ENCODE data around the gene SMIM44. TPM values are rescaled to one million over a fixed set of nuclear protein-coding genes. Genes with fewer than 3 reads are reported as not detected.

SMIM44 gene
- total and polyA plus RNA-seq, 7 experiments from 2014 or later, result not detected

DNA sequence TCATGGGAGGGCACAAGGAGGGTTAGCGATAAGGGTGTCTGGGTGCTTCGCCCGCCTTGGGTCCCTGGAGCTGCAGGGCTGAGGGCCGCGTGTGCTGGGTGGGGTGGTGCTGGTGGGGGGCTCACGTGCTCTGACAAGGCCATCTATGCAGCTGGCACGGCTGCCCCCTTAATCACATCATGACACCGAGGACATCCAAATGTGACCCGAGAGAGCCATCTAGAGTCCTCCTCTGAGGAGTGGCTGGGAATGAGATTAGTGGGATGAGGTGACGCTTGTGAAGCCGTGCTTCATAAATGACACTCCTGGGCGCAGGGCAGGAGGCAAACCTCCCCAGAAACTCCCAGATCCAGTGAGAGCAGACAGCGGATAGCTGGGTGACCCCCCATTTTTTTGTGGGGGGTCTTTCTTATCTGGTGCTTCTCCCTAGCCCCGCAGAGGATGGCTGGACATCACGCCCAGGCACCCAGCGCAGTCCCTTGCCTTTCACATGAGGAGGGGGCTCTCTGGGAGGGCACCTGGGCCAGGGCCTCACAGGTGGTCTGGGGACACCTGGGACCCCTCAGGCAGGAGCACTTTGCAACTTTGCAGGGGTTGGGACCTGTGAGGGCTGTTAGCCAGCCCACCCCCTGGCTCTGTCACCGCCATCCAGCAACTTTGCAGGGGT lies 29.5 kb upstream of the SMIM44 start:
- peaks cover 0 to 9% (median 4%) of the 10 kb centered on the region in 5 donors for H3K36me3 Mint-ChIP-seq
- CTCF ChIA-PET, result no interaction called here
- Histone ChIP-seq H3K9me3 (ENCODE audit: control insufficient read depth in 2 of 3, low read length in 3 of 3) (no peaks in the 10 kb centered on the region), H3K27ac (ENCODE audit: low read depth, low read length) (no peak overlapping the region), H3K36me3 (ENCODE audit: control insufficient read depth in 2 of 3, insufficient read depth in 3 of 3, low read length in 3 of 3) (peaks cover 0 to 33% (median 0%) of the 10 kb centered on the region in 3 experiments), H3K4me1 (ENCODE audit: control insufficient read depth in 2 of 2, insufficient read depth in 2 of 2, low read length in 2 of 2) (peaks cover 9 to 12% of the 10 kb centered on the region in 2 donors), H3K4me3 (ENCODE audit: low read length) (no peak overlapping the region), H3K27me3 (ENCODE audit: control insufficient read depth in 2 of 2, insufficient read depth in 2 of 2, low read length in 2 of 2) (no peaks in the 10 kb centered on the region)
- DNase-seq (no peak), ATAC-seq (no peak)
- POLR2A ChIA-PET, result no interaction called here
- intact Hi-C loops (cut with micrococcal nuclease), result no loop called here
- no peaks in the 10 kb centered on the region for H3K9me3 Mint-ChIP-seq
- no peak overlapping the region for H3K27ac Mint-ChIP-seq
- H3K27me3 Mint-ChIP-seq, result no peaks in the 10 kb centered on the region
- H3K4me3 Mint-ChIP-seq, result no peak overlapping the region
- H3K4me1 Mint-ChIP-seq, result peaks cover 28 to 83% (median 54%) of the 10 kb centered on the region in 7 donors

- POLR2A ChIA-PET, result no interaction called here
- H3K27me3 Mint-ChIP-seq, result no peaks in the 10 kb centered on the region
- H3K4me1 ChIP-seq (ENCODE audit: control insufficient read depth in 2 of 2, insufficient read depth in 2 of 2, low read length in 2 of 2), result peaks cover 14 to 18% of the 10 kb centered on the region in 2 donors
- peak overlapping the region in 3 of 10 donors; percentile 2 to 61 (median 25) for H3K4me3 Mint-ChIP-seq
- intact Hi-C loops (cut with micrococcal nuclease), result no loop called here
- H3K27me3 ChIP-seq (ENCODE audit: control insufficient read depth in 2 of 2, insufficient read depth in 2 of 2, low read length in 2 of 2), result no peaks in the 10 kb centered on the region
- DNase-seq (no peak), ATAC-seq (no peak)
- peak overlapping the region in 1 of 9 donors; percentile 25 for H3K27ac Mint-ChIP-seq
- H3K27ac ChIP-seq (ENCODE audit: low read depth, low read length), result no peak overlapping the region
- H3K9me3 ChIP-seq (ENCODE audit: control insufficient read depth in 2 of 3, low read length in 3 of 3), result no peaks in the 10 kb centered on the region
- CTCF ChIA-PET, result no interaction called here
- H3K4me3 ChIP-seq (ENCODE audit: low read length), result no peak overlapping the region
- H3K4me1 Mint-ChIP-seq, result peaks cover 33 to 87% (median 59%) of the 10 kb centered on the region in 7 donors
- no peaks in the 10 kb centered on the region for H3K9me3 Mint-ChIP-seq
- H3K36me3 Mint-ChIP-seq, result peaks cover 0 to 14% (median 4%) of the 10 kb centered on the region in 5 donors
- H3K36me3 ChIP-seq (ENCODE audit: control insufficient read depth in 2 of 3, insufficient read depth in 3 of 3, low read length in 3 of 3), result peaks cover 0 to 35% (median 0%) of the 10 kb centered on the region in 3 experiments
Observed at GRCh38 chr19:3511506-3512251, 28.4 kb upstream of the SMIM44 start.

GRCh38 chr19:3510727-3511126 lies 27.5 kb upstream of the SMIM44 start:
- peaks cover 0 to 3% (median 0%) of the 10 kb centered on the region in 5 donors for H3K27me3 Mint-ChIP-seq
- H3K36me3 Mint-ChIP-seq, result peaks cover 0 to 14% (median 4%) of the 10 kb centered on the region in 5 donors
- H3K36me3 ChIP-seq (ENCODE audit: control insufficient read depth in 2 of 3, insufficient read depth in 3 of 3, low read length in 3 of 3), result peaks cover 0 to 39% (median 0%) of the 10 kb centered on the region in 3 experiments
- no peaks in the 10 kb centered on the region for H3K9me3 ChIP-seq (ENCODE audit: control insufficient read depth in 2 of 3, low read length in 3 of 3)
- POLR2A ChIA-PET, result no interaction called here
- no peak overlapping the region for H3K4me3 Mint-ChIP-seq
- CTCF ChIA-PET, result no interaction called here
- ATAC-seq (no peak), DNase-seq (no peak)
- intact Hi-C loops (cut with micrococcal nuclease), result no loop called here
- no peak overlapping the region for H3K4me3 ChIP-seq (ENCODE audit: low read length)
- H3K27ac Mint-ChIP-seq, result no peak overlapping the region
- peaks cover 31 to 80% (median 57%) of the 10 kb centered on the region in 7 donors for H3K4me1 Mint-ChIP-seq
- no peak overlapping the region for H3K27ac ChIP-seq (ENCODE audit: low read depth, low read length)
- no peaks in the 10 kb centered on the region for H3K9me3 Mint-ChIP-seq
- H3K4me1 ChIP-seq (ENCODE audit: control insufficient read depth in 2 of 2, insufficient read depth in 2 of 2, low read length in 2 of 2), result peaks cover 7 to 9% of the 10 kb centered on the region in 2 donors
- H3K27me3 ChIP-seq (ENCODE audit: control insufficient read depth in 2 of 2, insufficient read depth in 2 of 2, low read length in 2 of 2), result no peaks in the 10 kb centered on the region

GRCh38 chr19:3509566-3509989 lies 26.3 kb upstream of the SMIM44 start:
- Histone ChIP-seq H3K9me3 (ENCODE audit: control insufficient read depth in 2 of 3, low read length in 3 of 3) (no peaks in the 10 kb centered on the region), H3K27me3 (ENCODE audit: control insufficient read depth in 2 of 2, insufficient read depth in 2 of 2, low read length in 2 of 2) (no peaks in the 10 kb centered on the region), H3K4me1 (ENCODE audit: control insufficient read depth in 2 of 2, insufficient read depth in 2 of 2, low read length in 2 of 2) (peaks cover 11 to 18% of the 10 kb centered on the region in 2 donors), H3K36me3 (ENCODE audit: control insufficient read depth in 2 of 3, insufficient read depth in 3 of 3, low read length in 3 of 3) (peaks cover 0 to 39% (median 0%) of the 10 kb centered on the region in 3 experiments), H3K27ac (ENCODE audit: low read depth, low read length) (no peak overlapping the region), H3K4me3 (ENCODE audit: low read length) (no peak overlapping the region)
- H3K4me1 Mint-ChIP-seq, result peaks cover 32 to 81% (median 51%) of the 10 kb centered on the region in 7 donors
- peak overlapping the region; percentile 49 to 96 (median 74) for H3K4me3 Mint-ChIP-seq
- peak overlapping the region in 8 of 9 donors; percentile 4 to 92 (median 57) for H3K27ac Mint-ChIP-seq
- intact Hi-C loops (cut with micrococcal nuclease), result loop anchor here (5.0 to 10.0 kb wide), 3 partner anchors 253 to 725 kb away; partner anchors contain the start of genes APBA3 (in 1 of the 2), EEF2 (in 1 of the 2), MRPL54 (in 1 of the 2) and SGTA (in 1 of the 2)
- CTCF ChIA-PET, result interaction anchor here (0.6 kb wide), 1 partner anchor 406 kb away, joined by 3 read pairs; no protein-coding TSS in a partner anchor
- POLR2A ChIA-PET, result no interaction called here
- H3K27me3 Mint-ChIP-seq, result peaks cover 0 to 3% (median 0%) of the 10 kb centered on the region in 5 donors
- peaks cover 0 to 14% (median 4%) of the 10 kb centered on the region in 5 donors for H3K36me3 Mint-ChIP-seq
- no peak for ATAC-seq
- DNase-seq, result no peak
- H3K9me3 Mint-ChIP-seq, result no peaks in the 10 kb centered on the region

GRCh38 chr19:3508771-3509535 lies 25.7 kb upstream of the SMIM44 start:
- DNase-seq, result no peak
- intact Hi-C loops (cut with micrococcal nuclease), result loop anchor here (5.0 to 10.0 kb wide), 3 partner anchors 253 to 724 kb away; partner anchors contain the start of genes APBA3 (in 1 of the 2), EEF2 (in 1 of the 2), MRPL54 (in 1 of the 2) and SGTA (in 1 of the 2)
- H3K9me3 ChIP-seq (ENCODE audit: control insufficient read depth in 2 of 3, low read length in 3 of 3), result no peaks in the 10 kb centered on the region
- CTCF ChIA-PET, result interaction anchor here (0.6 kb wide), 1 partner anchor 406 kb away, joined by 3 read pairs; no protein-coding TSS in a partner anchor
- H3K27ac ChIP-seq (ENCODE audit: low read depth, low read length), result no peak overlapping the region
- Mint-ChIP-seq H3K9me3 (no peaks in the 10 kb centered on the region), H3K4me1 (peaks cover 33 to 76% (median 47%) of the 10 kb centered on the region in 7 donors), H3K27me3 (peaks cover 0 to 3% (median 0%) of the 10 kb centered on the region in 5 donors), H3K36me3 (peaks cover 0 to 14% (median 4%) of the 10 kb centered on the region in 5 donors), H3K27ac (peak overlapping the region in 7 of 9 donors; percentile 4 to 92 (median 58)), H3K4me3 (peak overlapping the region; percentile 49 to 96 (median 74))
- no peaks in the 10 kb centered on the region for H3K27me3 ChIP-seq (ENCODE audit: control insufficient read depth in 2 of 2, insufficient read depth in 2 of 2, low read length in 2 of 2)
- peaks cover 11 to 19% of the 10 kb centered on the region in 2 donors for H3K4me1 ChIP-seq (ENCODE audit: control insufficient read depth in 2 of 2, insufficient read depth in 2 of 2, low read length in 2 of 2)
- POLR2A ChIA-PET, result no interaction called here
- no peak for ATAC-seq
- H3K36me3 ChIP-seq (ENCODE audit: control insufficient read depth in 2 of 3, insufficient read depth in 3 of 3, low read length in 3 of 3), result peaks cover 0 to 39% (median 0%) of the 10 kb centered on the region in 3 experiments
- H3K4me3 ChIP-seq (ENCODE audit: low read length), result no peak overlapping the region

All from naive thymus-derived CD4-positive, alpha-beta T cell (primary cell).